C4-2B (cell line): ENCODE results near the gene RIIAD1.

ENCODE experiments used
- H3K27ac ChIP-seq: fragments of 450-650 bp; 2 replicates; pipeline ENCODE4 v1.5.1; 2017
- ZFX ChIP-seq: fragments of 450-650 bp; IDR thresholded peaks from 2 replicates; pipeline ENCODE4 v1.6.1; 2017
- TF ChIP-seq, protein P1 (sequence below): fragments of 450-650 bp; conservative IDR thresholded peaks from 2 replicates; pipeline ENCODE4 v1.5.1; 2017; ENCODE audit warnings: mild to moderate bottlenecking

RIIAD1 gene

GRCh38 chr1:151716771-151717631 is 4.3 kb upstream of the RIIAD1 start, which contains the start of gene CELF3:
CELF3 (minus strand) TSS chr1:151716803; CDS start chr1:151716020, 783 bp downstream.
- no peak within 1 kb of the TSS for H3K27ac ChIP-seq
- TF ChIP-seq ZFX: no peak
- TF ChIP-seq, protein P1, sequence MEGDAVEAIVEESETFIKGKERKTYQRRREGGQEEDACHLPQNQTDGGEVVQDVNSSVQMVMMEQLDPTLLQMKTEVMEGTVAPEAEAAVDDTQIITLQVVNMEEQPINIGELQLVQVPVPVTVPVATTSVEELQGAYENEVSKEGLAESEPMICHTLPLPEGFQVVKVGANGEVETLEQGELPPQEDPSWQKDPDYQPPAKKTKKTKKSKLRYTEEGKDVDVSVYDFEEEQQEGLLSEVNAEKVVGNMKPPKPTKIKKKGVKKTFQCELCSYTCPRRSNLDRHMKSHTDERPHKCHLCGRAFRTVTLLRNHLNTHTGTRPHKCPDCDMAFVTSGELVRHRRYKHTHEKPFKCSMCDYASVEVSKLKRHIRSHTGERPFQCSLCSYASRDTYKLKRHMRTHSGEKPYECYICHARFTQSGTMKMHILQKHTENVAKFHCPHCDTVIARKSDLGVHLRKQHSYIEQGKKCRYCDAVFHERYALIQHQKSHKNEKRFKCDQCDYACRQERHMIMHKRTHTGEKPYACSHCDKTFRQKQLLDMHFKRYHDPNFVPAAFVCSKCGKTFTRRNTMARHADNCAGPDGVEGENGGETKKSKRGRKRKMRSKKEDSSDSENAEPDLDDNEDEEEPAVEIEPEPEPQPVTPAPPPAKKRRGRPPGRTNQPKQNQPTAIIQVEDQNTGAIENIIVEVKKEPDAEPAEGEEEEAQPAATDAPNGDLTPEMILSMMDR: no peak

GRCh38 chr1:151718011-151718431 is 3.3 kb upstream of the RIIAD1 start:
- H3K27ac ChIP-seq: no peak overlapping the region

DNA sequence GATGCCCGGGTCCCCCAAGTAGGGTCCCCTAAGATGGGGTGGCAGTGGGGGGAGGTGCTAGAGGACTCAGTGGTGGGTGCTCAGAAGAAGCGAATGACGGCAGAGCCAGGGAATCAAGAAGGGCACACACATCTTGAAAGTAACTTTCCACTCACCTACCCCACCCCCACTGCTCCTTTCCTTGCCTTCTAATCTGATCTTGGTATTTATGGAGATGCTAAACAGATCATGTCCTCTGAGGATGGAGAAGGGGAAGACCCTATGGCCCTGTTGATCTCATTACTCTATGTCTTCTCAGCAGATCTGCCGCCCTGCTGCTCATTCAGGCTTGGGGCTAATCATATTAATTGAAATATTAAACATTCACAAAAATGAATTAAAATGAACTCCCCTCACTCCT is 2.7 kb upstream of the RIIAD1 start:
- H3K27ac ChIP-seq: no peak overlapping the region
- no peak for TF ChIP-seq ZFX
- TF ChIP-seq, protein P1: no peak

More at GRCh38 chr1:151718011-151718431, 3.3 kb upstream of the RIIAD1 start:
- no peak for TF ChIP-seq ZFX
- TF ChIP-seq, protein P1: no peak

- H3K27ac ChIP-seq: no peak overlapping the region
Measured at GRCh38 chr1:151720125-151720524, 1.2 kb upstream of the RIIAD1 start.

DNA sequence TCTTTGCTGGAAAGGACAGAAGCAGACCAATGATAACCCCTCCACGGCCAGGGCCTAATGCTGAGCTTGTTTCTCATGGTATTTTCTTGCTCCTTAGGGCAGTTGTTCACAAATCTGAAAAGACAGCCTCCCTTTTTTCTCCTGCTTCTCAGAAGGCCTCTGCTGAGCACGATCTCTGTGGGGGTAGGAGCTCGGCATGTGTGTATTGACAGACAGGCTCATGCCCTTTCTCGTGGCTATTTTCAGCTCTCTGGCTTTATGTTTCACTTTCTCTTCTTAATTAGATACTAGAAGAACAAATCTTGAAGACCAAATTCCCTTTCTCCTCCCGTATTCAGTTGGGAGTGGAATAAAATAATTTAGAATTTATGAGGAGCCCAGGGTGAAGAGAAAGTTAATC is 768 bp upstream of the RIIAD1 start:
- TF ChIP-seq, protein P1: no peak
- no peak for TF ChIP-seq ZFX
- no peak overlapping the region for H3K27ac ChIP-seq

More at GRCh38 chr1:151720125-151720524, 1.2 kb upstream of the RIIAD1 start:
- TF ChIP-seq, protein P1: no peak
- no peak for TF ChIP-seq ZFX

GRCh38 chr1:151721788-151722510 is 627 bp downstream of the RIIAD1 start:
- H3K27ac ChIP-seq: no peak overlapping the region
- TF ChIP-seq, protein P1: no peak
- TF ChIP-seq ZFX: no peak

DNA sequence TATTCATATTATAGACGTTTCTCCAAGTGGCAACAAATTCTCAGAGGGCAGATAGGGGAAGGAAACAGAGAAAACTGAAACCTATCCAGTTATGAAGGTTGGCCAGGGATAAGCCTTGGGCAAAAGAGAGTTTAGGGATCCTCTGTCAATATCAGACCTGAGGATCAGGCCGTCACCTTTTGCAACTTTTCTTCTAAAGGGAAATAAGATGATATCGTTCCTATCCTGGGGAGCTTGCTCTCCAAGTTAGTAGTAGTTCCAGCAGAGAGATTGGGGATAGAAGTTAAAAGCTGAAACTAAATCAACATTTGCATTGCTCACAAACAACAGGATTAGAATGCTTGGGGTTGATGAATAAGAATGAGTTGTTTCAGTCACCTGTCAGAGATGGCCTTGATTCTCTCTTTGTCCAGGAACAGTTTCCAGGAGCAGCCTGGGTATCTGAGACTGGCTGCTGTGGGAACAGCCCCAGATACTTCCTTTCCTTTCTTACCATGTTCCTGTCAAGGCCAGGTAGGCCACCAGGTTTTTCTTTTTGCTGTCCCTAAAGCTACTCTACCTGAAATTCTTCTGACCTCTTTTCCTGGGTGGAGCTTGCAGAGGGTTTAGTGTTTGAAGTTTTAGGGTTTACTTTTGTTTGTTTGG is 2.5 kb downstream of the RIIAD1 start:
- TF ChIP-seq ZFX: no peak
- TF ChIP-seq, protein P1: no peak
- no peak overlapping the region for H3K27ac ChIP-seq
